C4-2B (cell line): ENCODE results near the gene RAB40A.

Source experiments
- ZFX ChIP-seq: fragments of 450-650 bp; IDR thresholded peaks from 2 replicates; pipeline ENCODE4 v1.6.1; 2017
- TF ChIP-seq, protein P1 (sequence below): fragments of 450-650 bp; conservative IDR thresholded peaks from 2 replicates; pipeline ENCODE4 v1.5.1; 2017; ENCODE audit warnings: mild to moderate bottlenecking

DNA sequence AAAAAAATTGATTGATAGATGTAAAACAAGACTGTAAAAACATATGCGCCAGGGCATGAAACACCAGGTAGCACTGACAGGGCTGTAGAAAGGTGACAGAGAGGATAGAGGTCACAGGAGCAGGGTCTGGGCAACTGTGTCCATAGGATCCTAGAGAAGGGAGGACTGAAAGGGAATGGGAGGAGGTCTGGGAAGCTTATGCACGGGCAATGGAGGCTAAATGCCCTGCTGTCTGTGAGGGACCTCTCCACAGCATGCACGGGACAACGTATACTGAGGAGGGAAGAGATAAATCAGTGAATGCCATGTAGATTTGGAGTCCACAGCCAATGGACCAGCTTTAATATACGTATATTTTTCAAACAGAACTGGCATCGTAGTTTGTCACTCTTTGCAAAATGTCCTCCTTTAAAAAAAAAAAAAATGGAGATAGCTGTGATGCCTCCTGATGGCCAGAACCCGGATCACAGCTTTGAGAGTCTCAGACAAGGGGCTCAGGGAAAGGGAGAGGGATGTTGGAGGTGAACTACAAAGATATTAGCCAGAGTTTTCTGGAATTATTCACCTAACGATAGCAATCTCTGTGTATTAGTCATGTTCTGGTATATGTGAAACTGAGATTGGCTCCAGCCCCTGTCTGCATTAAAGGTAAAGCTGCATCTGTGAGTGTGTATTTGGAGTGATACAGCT is 16.0 kb downstream of the RAB40A start:
- TF ChIP-seq, protein P1, sequence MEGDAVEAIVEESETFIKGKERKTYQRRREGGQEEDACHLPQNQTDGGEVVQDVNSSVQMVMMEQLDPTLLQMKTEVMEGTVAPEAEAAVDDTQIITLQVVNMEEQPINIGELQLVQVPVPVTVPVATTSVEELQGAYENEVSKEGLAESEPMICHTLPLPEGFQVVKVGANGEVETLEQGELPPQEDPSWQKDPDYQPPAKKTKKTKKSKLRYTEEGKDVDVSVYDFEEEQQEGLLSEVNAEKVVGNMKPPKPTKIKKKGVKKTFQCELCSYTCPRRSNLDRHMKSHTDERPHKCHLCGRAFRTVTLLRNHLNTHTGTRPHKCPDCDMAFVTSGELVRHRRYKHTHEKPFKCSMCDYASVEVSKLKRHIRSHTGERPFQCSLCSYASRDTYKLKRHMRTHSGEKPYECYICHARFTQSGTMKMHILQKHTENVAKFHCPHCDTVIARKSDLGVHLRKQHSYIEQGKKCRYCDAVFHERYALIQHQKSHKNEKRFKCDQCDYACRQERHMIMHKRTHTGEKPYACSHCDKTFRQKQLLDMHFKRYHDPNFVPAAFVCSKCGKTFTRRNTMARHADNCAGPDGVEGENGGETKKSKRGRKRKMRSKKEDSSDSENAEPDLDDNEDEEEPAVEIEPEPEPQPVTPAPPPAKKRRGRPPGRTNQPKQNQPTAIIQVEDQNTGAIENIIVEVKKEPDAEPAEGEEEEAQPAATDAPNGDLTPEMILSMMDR = no peak
- TF ChIP-seq ZFX = no peak
